Jurkat, Clone E6-1 (cell line): ENCODE results near the gene ABHD10.
"Not testable (repeated sequence)": the region's sequence is repeated elsewhere in the genome, so short reads cannot be mapped to it uniquely, and the experiment has no call there.

ENCODE experiments used
- DNase-seq: peaks from one replicate; pipeline ENCODE4 v3.0.0-alpha.2; 2011; ENCODE audit warnings: low read depth, low spot score
- H3K4me3 ChIP-seq: 2 replicates; pipeline ENCODE4 v1.5.1; 2011; ENCODE audit warnings: mild to moderate bottlenecking, low read length, control low read depth, moderate library complexity

ABHD10 gene

DNA sequence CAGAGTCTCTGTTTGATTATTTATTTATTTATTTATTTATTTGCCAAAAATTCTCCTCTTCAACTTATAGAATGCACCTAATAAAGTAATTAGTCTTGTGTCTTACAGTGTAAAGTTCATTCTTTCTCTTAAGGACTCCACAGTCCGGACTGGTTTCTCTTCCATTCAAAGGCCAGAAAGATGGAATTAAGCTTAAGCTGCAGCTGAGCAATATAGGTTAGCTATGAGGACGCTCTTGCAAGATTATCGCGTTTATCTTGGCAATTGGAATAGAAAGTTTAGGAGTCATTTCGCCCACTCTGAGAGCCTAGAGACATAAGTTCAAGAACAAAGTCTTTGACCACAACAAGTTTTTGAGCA, 34.9 kb downstream of the ABHD10 start:
- no peak overlapping the region for H3K4me3 ChIP-seq
- no peak for DNase-seq

DNA sequence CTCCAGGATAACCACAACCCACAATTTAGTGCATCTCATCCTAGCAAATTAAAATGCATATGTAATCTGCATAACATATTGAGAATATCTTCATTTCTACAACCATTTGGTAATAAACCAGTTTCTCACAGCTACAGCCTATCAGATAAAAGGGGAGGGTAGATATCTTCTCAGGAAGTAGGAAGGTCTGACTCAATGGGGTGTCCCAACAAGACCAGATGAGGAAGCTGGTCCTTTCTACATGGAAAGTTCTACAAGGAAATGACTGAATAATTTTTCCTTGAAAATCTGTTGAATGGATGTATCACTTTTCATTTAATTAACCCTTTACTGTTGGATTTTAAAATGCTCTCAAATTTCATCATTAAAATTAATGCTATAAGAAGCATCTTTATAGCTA, 38.3 kb downstream of the ABHD10 start:
- DNase-seq, result no peak
- no peak overlapping the region for H3K4me3 ChIP-seq

DNA sequence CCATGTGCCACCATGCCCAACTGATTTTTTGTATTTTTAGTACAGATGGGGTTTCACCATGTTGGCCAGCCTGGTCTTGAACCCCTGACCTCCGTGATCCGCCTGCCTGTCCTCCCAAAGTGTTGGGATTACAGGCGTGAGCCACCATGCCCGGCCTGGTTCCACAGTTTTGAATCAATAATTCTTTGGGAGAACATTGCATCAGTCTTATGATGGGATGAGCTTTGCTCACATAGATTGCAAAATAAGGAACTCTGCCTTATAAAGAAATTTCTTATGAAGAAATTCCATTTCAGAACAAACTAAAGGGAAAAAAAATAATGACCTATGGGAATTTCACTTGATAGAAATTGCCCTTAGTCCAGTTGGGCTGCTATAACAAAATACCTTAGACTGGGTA, 39.9 kb downstream of the ABHD10 start:
- DNase-seq, result no peak

DNA sequence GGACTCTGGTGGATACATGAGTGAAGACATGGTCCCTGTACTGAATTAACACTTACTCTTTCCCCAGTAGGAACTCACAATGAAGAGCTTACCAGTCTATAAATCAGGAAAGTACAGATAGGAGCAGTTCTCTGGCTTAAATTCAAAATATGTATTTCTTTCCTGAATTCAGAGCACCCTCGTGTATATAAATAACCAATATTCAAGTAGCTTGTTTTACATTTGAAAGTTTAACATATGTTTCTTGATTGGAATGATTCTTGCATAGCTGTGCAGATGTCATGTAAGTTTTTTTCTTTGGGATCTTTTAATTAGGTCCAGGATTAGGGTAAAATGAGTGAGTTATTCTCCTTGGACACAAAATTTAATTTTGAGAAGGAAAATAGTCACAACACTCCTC, 40.9 kb downstream of the ABHD10 start:
- no peak for DNase-seq
- H3K4me3 ChIP-seq, result no peak overlapping the region

More for the DNA sequence above, 39.9 kb downstream of the ABHD10 start:
- no peak overlapping the region for H3K4me3 ChIP-seq

DNA sequence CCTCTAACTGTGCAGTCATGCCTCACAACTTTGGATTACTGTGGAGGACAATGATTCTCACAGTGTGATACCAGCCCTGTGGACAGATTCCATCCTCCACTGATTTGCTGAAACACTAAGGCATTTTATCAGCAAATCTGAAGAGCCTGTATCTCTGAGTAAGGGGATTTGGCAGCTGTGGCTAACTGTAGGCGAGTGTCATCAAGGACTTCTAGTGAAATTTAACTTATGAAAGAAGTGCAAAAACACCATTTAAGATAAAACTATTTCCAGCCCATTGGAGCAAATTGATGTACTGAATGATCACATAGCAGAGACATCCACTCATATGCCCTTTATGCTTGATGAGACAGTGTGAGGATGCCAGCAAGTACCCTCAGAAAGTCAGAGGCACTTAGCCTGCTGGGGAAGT, 41.9 kb downstream of the ABHD10 start:
- H3K4me3 ChIP-seq, result no peak overlapping the region

DNA sequence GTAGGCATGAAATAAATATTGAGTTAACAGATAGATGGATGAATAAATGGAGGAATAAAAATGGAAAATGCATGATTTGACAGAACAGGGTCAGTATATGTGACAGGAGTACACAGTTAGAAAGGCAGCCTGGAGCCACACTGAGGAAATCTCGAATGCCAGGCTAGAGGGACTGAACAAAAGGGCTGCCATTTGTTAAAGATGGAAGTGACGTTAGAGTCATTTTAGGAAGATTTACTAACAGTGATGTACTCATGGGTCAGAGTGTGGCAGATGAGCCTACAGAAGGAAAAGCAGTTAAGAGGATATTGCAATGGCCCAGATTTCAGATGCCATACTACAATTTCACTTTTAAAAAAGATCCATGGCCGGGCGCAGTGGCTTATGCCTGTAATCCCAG, 48.3 kb downstream of the ABHD10 start:
- DNase-seq, result no peak
- no peak overlapping the region for H3K4me3 ChIP-seq

More for the DNA sequence above, 41.9 kb downstream of the ABHD10 start:
- DNase-seq, result no peak

DNA sequence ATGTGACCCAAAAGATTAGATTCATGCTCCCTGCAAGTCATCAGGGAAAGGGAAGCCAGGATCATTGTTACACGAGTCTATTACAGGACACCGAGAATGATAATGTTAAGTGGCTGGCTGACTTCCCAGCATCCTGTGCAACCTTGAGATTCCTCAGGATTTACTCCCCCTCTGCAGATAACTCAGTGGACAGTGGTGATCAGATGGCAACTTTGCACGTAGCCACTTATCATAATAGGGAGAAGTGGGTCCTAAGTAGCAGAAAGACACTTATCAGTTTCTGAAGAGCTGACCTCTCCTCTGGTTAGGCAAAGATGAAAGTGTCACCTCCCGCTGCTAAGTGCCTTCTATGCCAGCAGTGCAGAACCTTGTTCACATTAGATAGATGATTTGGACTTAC, 49.0 kb downstream of the ABHD10 start:
- no peak for DNase-seq

DNA sequence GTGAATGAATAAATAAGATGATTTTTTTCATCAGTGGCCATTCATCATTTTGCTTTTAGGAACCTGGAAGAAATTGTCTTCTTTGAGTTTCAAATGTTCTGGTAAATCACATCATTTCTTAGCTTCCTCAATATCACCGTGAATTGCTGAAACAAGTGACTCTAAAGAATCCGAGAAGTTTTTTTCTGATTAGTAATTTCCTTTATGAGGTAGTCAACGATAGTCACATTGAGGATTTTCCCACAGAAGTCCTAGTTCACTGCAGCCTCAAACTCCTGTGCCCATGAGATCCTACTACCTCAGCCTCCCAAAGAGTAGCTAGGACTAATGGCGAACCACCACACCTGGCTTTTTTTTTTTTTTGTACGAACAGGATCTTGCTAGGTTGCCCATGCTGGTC, 52.1 kb downstream of the ABHD10 start:
- DNase-seq, result no peak
- no peak overlapping the region for H3K4me3 ChIP-seq

More for the DNA sequence above, 49.0 kb downstream of the ABHD10 start:
- no peak overlapping the region for H3K4me3 ChIP-seq

DNA sequence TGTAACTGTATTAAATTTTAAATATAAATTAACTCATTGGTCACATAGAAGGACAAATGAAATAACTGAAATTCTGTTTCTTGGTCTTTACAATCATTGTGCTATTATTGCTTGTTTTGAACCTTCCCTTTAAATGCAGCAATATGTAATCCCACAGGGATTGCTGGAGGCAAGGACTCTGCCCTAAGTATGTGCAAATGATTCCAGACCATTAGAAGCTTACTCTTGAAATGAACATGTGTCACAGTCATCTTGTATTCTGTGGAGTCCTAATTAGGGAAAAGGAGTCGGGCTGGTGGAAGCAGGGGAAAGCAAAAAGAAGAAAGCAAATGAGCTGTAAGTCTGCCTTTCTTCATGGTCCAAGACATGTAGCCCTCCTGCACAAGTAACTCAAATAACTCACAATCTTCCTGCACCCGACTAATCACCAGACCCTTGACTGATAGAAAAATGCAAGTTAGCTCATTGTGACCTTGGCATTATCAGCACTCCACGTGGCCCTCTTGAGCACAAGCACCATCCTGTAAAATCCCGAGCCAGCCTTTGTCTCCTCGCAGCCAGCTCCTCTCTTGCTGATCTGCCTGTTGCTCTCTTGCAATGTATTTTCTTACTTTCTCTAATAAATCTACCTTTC, 53.4 kb downstream of the ABHD10 start:
- no peak overlapping the region for H3K4me3 ChIP-seq
- DNase-seq, result no peak

DNA sequence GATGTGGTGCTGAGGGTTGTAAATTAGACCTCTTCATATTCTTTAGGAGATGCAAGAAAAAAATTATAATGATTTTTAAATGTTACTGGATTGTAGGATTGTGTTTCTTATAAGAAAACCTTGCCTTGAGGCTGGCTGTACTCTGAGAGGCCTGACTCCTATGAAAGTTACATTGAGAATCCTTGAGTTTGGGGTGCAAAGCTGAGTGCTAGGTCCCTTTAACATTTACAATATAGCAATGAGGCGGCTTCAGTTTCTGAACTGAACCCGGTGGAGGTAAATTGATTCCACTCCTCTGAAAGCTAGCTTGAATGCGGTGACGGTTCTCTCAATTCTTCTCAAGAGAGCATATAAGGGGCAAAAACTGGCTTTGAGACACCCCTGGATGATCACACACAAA, 55.6 kb downstream of the ABHD10 start, which contains the start of gene TMPRSS7:
Gene TMPRSS7 (plus strand): TSS at position 301 of the 400 bp plus-strand sequence. CDS start 110 bp downstream, outside the sequence.
- no peak for DNase-seq

DNA sequence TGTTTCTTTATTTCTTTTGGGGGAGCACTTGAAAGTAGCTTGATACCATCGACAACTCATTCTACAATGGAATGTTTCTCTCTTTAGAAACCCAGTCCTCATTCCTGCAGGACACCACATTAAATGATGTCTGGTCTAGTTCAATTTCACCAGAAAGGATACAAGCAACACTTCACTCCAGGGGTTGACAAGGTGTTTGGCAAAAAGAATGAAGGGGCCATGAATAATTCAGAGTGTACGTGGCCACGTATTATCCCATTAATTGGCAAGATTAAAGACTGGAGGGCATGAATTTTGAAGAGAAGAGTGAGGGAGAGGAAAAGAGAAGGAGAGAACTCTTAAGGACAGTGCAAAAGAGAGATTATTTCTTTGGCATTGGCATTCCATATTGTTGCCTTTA, 56.4 kb downstream of the ABHD10 start:
- no peak for DNase-seq
- no peak overlapping the region for H3K4me3 ChIP-seq

More for the DNA sequence above, 55.6 kb downstream of the ABHD10 start, which contains the start of gene TMPRSS7:
- no peak within 1 kb of the TSS for H3K4me3 ChIP-seq

DNA sequence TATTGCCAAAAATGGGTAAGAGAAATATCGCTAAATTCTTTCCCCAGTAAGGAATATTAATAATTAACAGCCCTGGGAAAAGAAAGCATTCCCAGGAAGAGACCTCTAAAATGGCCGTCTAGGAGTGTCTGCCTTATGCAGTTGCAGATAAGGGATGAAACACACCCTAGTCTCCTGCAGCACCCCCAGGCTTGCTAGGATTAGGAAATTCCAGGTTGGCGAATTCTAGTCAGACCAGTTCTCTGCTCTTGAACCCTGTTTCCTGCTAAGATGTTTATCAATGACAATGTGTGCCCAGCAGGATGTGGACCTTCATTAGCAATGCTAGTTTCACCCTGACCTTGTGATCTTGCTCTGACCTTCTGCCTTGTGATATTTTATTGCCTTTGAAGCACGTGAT, 58.4 kb downstream of the ABHD10 start:
- not testable (repeated sequence) for H3K4me3 ChIP-seq, DNase-seq

DNA sequence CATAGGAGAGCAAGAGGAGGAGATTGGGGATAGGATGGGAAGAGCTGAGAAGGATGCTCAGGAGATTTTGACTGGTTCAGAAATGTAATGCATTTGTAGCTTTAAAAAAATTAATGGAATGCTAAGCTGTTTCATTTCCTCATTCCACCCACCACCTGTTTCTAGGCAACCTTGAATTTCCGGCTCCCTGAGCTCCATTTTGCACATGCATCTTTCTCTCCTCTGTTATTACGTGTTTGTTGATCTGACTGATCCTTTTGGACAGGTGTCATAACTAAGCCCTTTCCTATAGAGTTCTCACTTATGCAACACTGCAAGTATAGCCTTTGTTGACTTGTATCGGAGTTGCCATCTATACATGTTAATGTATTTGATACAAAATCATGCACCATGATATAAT, 60.0 kb downstream of the ABHD10 start:
- DNase-seq, result no peak
- no peak overlapping the region for H3K4me3 ChIP-seq

DNA sequence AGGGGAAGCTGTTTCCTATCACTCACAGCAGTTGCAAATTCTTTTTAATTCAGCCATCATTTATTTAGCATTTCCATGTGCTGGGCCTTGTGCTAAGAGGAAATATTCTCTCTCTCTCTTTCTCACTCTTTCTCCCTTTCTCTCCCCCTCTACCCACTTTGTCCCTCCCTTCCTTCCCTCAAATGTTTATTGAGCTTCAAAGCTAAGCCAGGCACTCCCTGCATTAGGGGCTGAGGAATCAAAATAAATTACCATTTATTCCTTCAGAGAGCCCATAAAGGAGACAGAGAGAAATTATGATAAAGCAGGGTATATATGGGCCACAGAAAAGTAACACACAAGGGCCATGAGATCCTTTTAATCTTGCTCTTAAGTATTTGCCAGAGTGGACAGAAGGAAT, 62.5 kb downstream of the ABHD10 start:
- no peak overlapping the region for H3K4me3 ChIP-seq
- DNase-seq, result no peak

DNA sequence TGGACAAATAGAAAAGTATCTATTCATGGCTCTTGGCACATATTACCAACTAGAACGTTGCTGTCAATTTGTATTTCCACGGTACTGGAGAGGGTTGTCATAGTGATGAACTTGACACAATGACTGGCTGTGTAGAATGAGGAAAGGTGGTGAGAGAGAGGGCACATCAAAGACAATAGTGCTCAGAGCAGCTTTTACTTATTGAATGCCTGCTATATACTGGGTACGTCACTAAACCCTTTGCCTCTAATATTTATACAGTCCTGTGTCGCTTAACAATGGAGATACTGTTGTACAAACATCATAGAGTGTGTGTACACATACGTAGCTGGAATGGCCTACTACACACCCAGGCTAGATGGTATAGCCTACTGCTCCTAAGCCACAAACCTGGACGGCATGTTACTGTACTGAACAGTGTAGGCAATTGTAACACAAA, 64.0 kb downstream of the ABHD10 start:
- no peak for DNase-seq
- H3K4me3 ChIP-seq, result no peak overlapping the region
